ENCODE data around the gene RAB40C.

Gene RAB40C

DNA sequence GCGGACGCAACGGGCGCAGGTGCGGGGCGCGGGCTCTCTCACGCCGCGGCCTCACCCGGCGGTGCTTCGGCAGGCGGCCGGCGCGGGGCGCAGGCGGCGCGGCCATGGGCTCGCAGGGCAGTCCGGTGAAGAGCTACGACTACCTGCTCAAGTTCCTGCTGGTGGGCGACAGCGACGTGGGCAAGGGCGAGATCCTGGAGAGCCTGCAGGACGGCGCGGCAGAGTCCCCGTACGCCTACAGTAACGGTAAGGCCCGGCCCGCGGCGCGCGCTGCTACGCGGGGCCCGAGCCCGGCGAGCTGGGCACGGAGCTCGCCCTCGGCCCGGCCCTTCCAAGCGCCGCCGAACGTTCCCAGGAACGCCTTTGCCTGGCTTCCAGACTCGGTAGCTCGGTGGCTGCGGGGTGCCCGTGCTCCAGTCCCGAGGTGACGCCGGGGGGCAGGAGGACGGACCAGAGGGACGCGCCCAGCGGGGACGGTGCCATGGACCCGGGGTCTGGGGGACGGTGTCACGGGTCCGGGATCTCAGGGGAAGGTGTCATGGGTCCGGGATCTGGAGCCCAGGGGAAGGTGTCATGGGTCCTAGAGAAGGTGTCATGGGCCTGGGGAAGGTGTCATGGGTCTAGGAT, 435 bp downstream of the RAB40C start:
- no peaks in the 10 kb centered on the region for H3K9me2 ChIP-seq (replicated peaks; ENCODE audit: low read depth, low read length)
- H3K4me1 ChIP-seq (ENCODE audit: insufficient read depth, low read length, poor library complexity, severe bottlenecking): peaks cover 25% of the 10 kb centered on the region
- H4K20me1 ChIP-seq (ENCODE audit: insufficient read depth, low read length, poor library complexity, severe bottlenecking): peaks cover 6% of the 10 kb centered on the region
- no peaks in the 10 kb centered on the region for H3F3A ChIP-seq (ENCODE audit: low read depth)
- H3K9me3 ChIP-seq (ENCODE audit: insufficient read depth, low read depth, low read length): no peaks in the 10 kb centered on the region
- H3K9ac ChIP-seq (ENCODE audit: low read depth, low read length, poor library complexity, severe bottlenecking): peak overlapping the region; percentile 82
- H3K27me3 ChIP-seq (ENCODE audit: insufficient read depth, low read length, poor library complexity, severe bottlenecking): no peaks in the 10 kb centered on the region
- H3K36me3 ChIP-seq (ENCODE audit: insufficient read depth, low read length): no peaks in the 10 kb centered on the region
- peak overlapping the region; percentile 85 for H3K4me2 ChIP-seq (ENCODE audit: low read depth, low read length, poor library complexity, severe bottlenecking)
- H2AFZ ChIP-seq (ENCODE audit: low read length): no peak overlapping the region
- TF ChIP-seq EZH2phosphoT487 (IDR thresholded peaks at IDR 0.05; ENCODE audit: borderline replicate concordance): no peak
- no peak for TF ChIP-seq CTCF (conservative IDR thresholded peaks at IDR 0.05; ENCODE audit: low read length)
- peak overlapping the region; percentile 78 for H3K4me3 ChIP-seq (ENCODE audit: low read length, poor library complexity, severe bottlenecking)
- peaks cover 59% of the 10 kb centered on the region; the same call in 1 of the 2 replicates for H3K79me2 ChIP-seq (ENCODE audit: insufficient read depth, low read length)

DNA sequence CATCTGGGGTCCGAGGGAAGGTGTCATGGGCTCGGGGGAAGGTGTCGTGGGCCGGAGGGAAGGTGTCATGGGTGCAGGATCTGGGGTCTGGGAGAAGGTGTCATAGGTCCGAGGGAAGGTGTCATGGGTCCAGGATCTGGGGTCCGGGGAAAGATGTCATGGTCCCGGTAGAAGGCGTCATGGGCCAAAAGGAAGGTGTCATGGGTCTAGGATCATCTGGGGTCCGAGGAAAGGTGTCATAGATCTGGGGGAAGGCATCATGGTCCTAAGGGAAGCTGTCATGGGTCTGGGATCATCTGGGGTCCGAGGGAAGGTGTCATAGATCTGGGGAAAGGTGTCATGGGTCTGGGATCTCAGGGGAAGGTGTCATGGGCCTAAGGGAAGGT, 942 bp downstream of the RAB40C start:
- Histone ChIP-seq H3K4me3 (ENCODE audit: low read length, poor library complexity, severe bottlenecking) (peak overlapping the region; percentile 78), H3K27me3 (ENCODE audit: insufficient read depth, low read length, poor library complexity, severe bottlenecking) (no peaks in the 10 kb centered on the region), H3F3A (ENCODE audit: low read depth) (no peaks in the 10 kb centered on the region), H3K36me3 (ENCODE audit: insufficient read depth, low read length) (no peaks in the 10 kb centered on the region), H3K9me2 (replicated peaks; ENCODE audit: low read depth, low read length) (no peaks in the 10 kb centered on the region), H3K4me2 (ENCODE audit: low read depth, low read length, poor library complexity, severe bottlenecking) (peak overlapping the region; percentile 85), H3K4me1 (ENCODE audit: insufficient read depth, low read length, poor library complexity, severe bottlenecking) (peaks cover 25% of the 10 kb centered on the region), H3K9me3 (ENCODE audit: insufficient read depth, low read depth, low read length) (no peaks in the 10 kb centered on the region), H2AFZ (ENCODE audit: low read length) (no peak overlapping the region), H3K79me2 (ENCODE audit: insufficient read depth, low read length) (peaks cover 60% of the 10 kb centered on the region; the same call in 1 of the 2 replicates), H3K9ac (ENCODE audit: low read depth, low read length, poor library complexity, severe bottlenecking) (peak overlapping the region; percentile 82), H4K20me1 (ENCODE audit: insufficient read depth, low read length, poor library complexity, severe bottlenecking) (peaks cover 6% of the 10 kb centered on the region)
- TF ChIP-seq EZH2phosphoT487 (IDR thresholded peaks at IDR 0.05; ENCODE audit: borderline replicate concordance) (no peak), CTCF (conservative IDR thresholded peaks at IDR 0.05; ENCODE audit: low read length) (no peak)

GRCh38 chr16:591231-591630, 1.4 kb downstream of the RAB40C start:
- no peaks in the 10 kb centered on the region for H3K36me3 ChIP-seq (ENCODE audit: insufficient read depth, low read length)
- no peaks in the 10 kb centered on the region for H3K9me3 ChIP-seq (ENCODE audit: insufficient read depth, low read depth, low read length)
- H2AFZ ChIP-seq (ENCODE audit: low read length): no peak overlapping the region
- peaks cover 25% of the 10 kb centered on the region for H3K4me1 ChIP-seq (ENCODE audit: insufficient read depth, low read length, poor library complexity, severe bottlenecking)
- TF ChIP-seq EZH2phosphoT487 (IDR thresholded peaks at IDR 0.05; ENCODE audit: borderline replicate concordance) (no peak), CTCF (conservative IDR thresholded peaks at IDR 0.05; ENCODE audit: low read length) (no peak)
- no peaks in the 10 kb centered on the region for H3K27me3 ChIP-seq (ENCODE audit: insufficient read depth, low read length, poor library complexity, severe bottlenecking)
- no peaks in the 10 kb centered on the region for H3F3A ChIP-seq (ENCODE audit: low read depth)
- H3K9me2 ChIP-seq (replicated peaks; ENCODE audit: low read depth, low read length): no peaks in the 10 kb centered on the region
- peaks cover 64% of the 10 kb centered on the region; the same call in 1 of the 2 replicates for H3K79me2 ChIP-seq (ENCODE audit: insufficient read depth, low read length)
- peak overlapping the region; percentile 82 for H3K9ac ChIP-seq (ENCODE audit: low read depth, low read length, poor library complexity, severe bottlenecking)
- H4K20me1 ChIP-seq (ENCODE audit: insufficient read depth, low read length, poor library complexity, severe bottlenecking): peaks cover 6% of the 10 kb centered on the region
- peak overlapping the region; percentile 85 for H3K4me2 ChIP-seq (ENCODE audit: low read depth, low read length, poor library complexity, severe bottlenecking)
- H3K4me3 ChIP-seq (ENCODE audit: low read length, poor library complexity, severe bottlenecking): peak overlapping the region; percentile 78

Measured in Loucy (cell line).